ENCODE measurements around the gene COP1.

The COP1 gene

DNA sequence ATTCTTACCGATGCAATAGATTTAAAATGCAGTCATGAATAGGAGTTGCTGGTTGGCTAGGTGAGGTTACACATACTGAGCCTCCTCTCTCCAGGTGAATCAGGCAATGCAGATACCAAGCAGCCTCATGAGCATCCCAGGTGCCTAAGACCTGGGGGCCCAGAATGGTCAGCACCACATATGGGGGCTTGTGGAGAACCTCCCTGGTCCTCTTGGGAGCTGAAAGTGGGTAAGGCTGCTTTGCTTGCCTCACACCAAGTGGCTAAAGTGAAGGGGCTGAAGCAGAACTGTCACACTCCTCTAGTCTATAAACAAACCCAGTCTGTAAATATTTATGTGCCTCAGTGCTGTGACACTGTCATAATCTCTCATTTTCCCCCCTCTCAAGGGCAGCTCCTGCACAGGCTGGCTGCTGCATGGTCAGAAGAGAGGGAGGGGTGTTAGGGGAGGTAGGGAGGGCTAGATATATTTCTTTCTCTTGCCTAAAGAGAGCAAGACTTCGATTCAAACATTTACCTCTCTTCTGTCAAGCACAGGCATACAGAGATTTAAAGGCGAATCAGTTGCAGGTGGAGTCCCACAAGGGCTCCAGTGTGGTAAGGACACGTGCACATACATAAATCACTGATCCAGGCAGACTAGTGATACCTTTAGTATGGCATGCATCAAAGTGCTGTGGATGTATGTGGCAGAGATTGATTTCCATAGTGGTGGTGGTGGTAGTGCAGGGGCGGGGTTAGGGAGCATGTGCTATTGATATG lies 305.8 kb downstream of the COP1 start:
- no peak overlapping the region for H2AFZ ChIP-seq (ENCODE audit: low read depth)
- H3K27ac ChIP-seq = no peak overlapping the region
- no peaks in the 10 kb centered on the region for H4K20me1 ChIP-seq (ENCODE audit: insufficient read depth)
- no peak overlapping the region for H3K4me2 ChIP-seq
- H3K36me3 ChIP-seq (ENCODE audit: insufficient read depth) = no peaks in the 10 kb centered on the region
- no peaks in the 10 kb centered on the region for H3K79me2 ChIP-seq (ENCODE audit: insufficient read depth, low read depth)
- H3K4me1 ChIP-seq (ENCODE audit: low read depth, poor library complexity, severe bottlenecking) = no peaks in the 10 kb centered on the region
- TF ChIP-seq, protein P1, sequence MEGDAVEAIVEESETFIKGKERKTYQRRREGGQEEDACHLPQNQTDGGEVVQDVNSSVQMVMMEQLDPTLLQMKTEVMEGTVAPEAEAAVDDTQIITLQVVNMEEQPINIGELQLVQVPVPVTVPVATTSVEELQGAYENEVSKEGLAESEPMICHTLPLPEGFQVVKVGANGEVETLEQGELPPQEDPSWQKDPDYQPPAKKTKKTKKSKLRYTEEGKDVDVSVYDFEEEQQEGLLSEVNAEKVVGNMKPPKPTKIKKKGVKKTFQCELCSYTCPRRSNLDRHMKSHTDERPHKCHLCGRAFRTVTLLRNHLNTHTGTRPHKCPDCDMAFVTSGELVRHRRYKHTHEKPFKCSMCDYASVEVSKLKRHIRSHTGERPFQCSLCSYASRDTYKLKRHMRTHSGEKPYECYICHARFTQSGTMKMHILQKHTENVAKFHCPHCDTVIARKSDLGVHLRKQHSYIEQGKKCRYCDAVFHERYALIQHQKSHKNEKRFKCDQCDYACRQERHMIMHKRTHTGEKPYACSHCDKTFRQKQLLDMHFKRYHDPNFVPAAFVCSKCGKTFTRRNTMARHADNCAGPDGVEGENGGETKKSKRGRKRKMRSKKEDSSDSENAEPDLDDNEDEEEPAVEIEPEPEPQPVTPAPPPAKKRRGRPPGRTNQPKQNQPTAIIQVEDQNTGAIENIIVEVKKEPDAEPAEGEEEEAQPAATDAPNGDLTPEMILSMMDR (conservative IDR thresholded peaks at IDR 0.05; ENCODE audit: low read depth, low read length) = no peak
- H3K27me3 ChIP-seq (ENCODE audit: insufficient read depth, low read depth) = no peaks in the 10 kb centered on the region
- H3K4me3 ChIP-seq (IDR thresholded peaks at IDR 0.05; ENCODE audit: insufficient read depth, low read depth, low read length) = no peak overlapping the region
- no peak overlapping the region for H3K9ac ChIP-seq

DNA sequence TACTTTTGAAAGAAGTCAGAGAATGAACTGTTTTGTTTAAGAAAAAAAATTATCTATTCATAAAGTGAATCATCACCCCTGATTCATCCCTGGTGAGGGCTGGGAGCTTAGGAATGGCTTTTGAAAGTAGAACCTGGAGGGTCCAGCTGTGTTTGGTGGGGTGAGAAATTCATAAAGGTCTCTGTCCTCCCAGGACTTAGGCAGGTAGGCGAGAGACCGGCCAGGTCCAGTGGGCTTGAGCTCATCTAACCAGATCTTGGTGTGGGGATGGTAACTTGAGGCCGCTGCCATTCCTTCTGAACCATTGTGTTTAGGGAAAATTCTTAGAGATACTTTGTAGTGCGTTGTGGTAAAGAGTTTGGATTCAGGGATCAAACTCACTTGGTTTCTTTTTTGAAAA lies 306.9 kb downstream of the COP1 start:
- Histone ChIP-seq H3K27ac (no peak overlapping the region), H2AFZ (ENCODE audit: low read depth) (no peak overlapping the region), H3K4me1 (ENCODE audit: low read depth, poor library complexity, severe bottlenecking) (no peaks in the 10 kb centered on the region), H3K4me2 (no peak overlapping the region), H3K9ac (no peak overlapping the region), H3K79me2 (ENCODE audit: insufficient read depth, low read depth) (no peaks in the 10 kb centered on the region), H3K27me3 (ENCODE audit: insufficient read depth, low read depth) (no peaks in the 10 kb centered on the region), H4K20me1 (ENCODE audit: insufficient read depth) (no peaks in the 10 kb centered on the region), H3K36me3 (ENCODE audit: insufficient read depth) (no peaks in the 10 kb centered on the region), H3K4me3 (IDR thresholded peaks at IDR 0.05; ENCODE audit: insufficient read depth, low read depth, low read length) (no peak overlapping the region)
- TF ChIP-seq, protein P1 (conservative IDR thresholded peaks at IDR 0.05; ENCODE audit: low read depth, low read length) = no peak

DNA sequence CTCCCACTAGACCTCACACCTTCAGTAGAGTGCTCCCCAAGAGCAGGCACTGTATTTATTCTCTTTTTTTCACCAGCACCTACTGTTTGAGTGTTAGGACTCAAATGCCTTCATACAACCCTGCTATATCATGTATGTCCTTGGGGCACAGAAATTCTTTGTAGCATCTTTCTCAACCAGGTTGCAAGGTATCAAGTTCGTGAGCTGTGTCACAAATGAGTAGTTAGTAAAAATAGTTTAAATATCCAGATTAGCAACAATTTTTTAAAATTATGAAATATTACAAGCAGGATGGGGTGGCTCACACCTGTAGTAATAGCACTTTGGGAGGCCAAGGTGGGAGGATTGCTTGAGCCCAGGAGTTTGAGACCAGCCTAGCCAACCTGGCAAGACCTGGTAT lies 311.1 kb downstream of the COP1 start:
- H3K4me2 ChIP-seq = no peak overlapping the region
- no peaks in the 10 kb centered on the region for H4K20me1 ChIP-seq (ENCODE audit: insufficient read depth)
- no peak overlapping the region for H2AFZ ChIP-seq (ENCODE audit: low read depth)
- H3K9ac ChIP-seq = no peak overlapping the region
- TF ChIP-seq, protein P1 (conservative IDR thresholded peaks at IDR 0.05; ENCODE audit: low read depth, low read length) = no peak
- H3K79me2 ChIP-seq (ENCODE audit: insufficient read depth, low read depth) = no peaks in the 10 kb centered on the region
- H3K27me3 ChIP-seq (ENCODE audit: insufficient read depth, low read depth) = no peaks in the 10 kb centered on the region
- no peaks in the 10 kb centered on the region for H3K36me3 ChIP-seq (ENCODE audit: insufficient read depth)
- no peak overlapping the region for H3K27ac ChIP-seq
- no peaks in the 10 kb centered on the region for H3K4me1 ChIP-seq (ENCODE audit: low read depth, poor library complexity, severe bottlenecking)
- no peak overlapping the region for H3K4me3 ChIP-seq (IDR thresholded peaks at IDR 0.05; ENCODE audit: insufficient read depth, low read depth, low read length)

Measured in KMS-11 (cell line).